HS-27A (cell line): ENCODE data around the gene MKS1.

ENCODE experiments used
- DNase-seq: peaks from one replicate; pipeline ENCODE4 v3.0.0-alpha.2; 2012; ENCODE audit warnings: low read depth, missing footprints

Gene MKS1

DNA sequence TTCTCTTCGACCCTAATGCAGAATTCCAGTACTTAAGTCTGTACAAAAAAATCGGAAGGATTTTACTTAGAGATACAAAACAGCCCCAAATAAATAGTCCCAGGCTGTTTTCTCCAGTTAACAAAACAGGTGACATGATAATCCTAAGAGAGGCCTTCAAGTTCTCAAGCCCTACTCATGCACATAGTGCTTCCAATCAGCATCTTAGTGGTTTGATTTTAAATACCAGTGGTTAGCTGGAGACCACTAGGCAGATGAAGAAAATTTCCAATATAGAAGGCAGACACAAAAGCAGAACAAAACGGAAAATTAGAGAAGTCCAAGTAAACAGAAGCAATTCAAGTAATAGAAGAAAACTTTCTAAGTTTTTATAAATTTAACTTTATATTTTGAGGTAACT, 57.5 kb downstream of the MKS1 start:
- DNase-seq, result no peak

DNA sequence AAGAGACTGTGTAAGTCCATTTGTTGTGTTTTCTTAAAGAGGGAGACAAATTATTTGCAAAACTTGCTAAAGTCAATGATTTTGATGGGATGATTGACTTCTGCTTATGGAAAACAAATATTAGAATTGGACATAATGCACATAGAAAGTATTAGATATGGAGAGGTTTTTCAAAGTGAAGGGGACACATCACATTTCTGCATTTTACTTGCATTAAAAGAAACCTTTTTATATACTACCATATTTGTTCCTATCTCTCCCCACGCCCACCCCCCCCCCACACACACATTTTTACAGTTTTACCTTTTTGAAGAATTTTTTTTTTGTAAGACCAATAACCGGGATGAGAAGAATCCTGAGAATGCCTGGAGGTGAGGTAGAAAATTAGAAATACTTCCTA, 60.9 kb downstream of the MKS1 start:
- no peak for DNase-seq

DNA sequence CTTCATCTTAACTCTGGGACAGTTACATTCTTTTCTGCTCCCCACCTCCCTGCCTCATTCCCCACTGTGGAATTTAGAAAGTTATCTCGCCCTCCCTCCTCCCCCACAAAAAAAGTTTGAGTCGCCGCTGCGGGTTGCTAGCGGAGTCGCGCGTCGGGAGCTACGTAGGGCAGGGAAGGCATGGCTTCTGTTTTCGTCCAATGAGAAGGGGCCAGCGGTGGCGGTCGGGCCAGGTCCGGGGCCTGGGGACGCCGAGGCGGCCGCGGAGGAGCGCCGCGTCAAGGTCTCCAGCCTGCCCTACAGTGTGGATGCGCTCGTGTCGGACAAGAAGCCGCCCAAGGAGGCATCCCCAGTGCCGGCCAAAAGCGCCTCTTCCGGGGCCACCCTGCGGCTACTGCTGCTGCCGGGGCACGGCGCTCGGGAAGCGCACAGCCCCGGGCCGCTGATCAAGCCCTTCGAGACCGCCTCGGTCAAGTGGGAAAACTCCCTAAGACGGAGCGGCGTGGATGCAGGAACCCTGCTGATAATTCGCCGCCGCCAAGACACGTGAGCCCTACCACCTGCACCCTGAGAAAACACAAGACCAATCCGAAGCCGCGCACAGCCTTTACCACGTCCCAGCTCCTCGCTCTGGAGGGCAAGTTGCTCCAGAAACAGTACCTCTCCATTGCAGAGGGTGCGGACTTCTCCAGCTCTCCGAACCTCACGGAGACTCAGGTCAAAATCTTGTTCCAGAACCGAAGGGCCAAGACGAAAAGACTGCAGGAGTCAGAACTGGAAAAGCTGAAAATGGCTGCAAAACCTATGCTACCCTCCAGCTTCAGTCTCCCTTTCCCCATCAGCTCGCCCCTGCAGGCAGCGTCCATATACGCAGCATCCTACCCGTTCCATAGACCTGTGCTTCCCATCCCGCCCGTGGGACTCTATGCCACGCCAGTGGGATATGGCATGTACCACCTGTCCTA, 61.9 kb downstream of the MKS1 start:
- no peak for DNase-seq
